Keratinocyte (primary cell): ENCODE data around the gene CLSTN2. TPM values are rescaled to one million over a fixed set of nuclear protein-coding genes. Genes with fewer than 3 reads are reported as not detected.

ENCODE experiments used
- DNase-seq: peaks from one replicate; pipeline ENCODE4 v3.0.0-alpha.2; 2011; ENCODE audit warnings: low read depth, missing footprints, low spot score
- FAIRE-seq: peaks from 2 replicates; lab custom pipeline; 2011; peaks lifted over from hg19 to GRCh38; lab: Jason Lieb, UNC
- H2AFZ ChIP-seq: 2 replicates; pipeline ENCODE4 v1.6.0; 2012; ENCODE audit warnings: low read length, control low read depth, inconsistent platforms; ENCODE audit not compliant: control insufficient read depth
- H3K27ac ChIP-seq: 2 replicates; pipeline ENCODE4 v1.5.1; 2011; ENCODE audit warnings: low read length; ENCODE audit not compliant: control insufficient read depth, insufficient read depth
- H3K27me3 ChIP-seq: 3 replicates; pipeline ENCODE4 v1.6.0; 2011; ENCODE audit warnings: low read length; ENCODE audit not compliant: control insufficient read depth, insufficient read depth; ENCODE audit errors: extremely low read depth
- H3K36me3 ChIP-seq, 2 experiments: 2 replicates in 1 of 2; 3 replicates in 1 of 2; pipeline ENCODE4 v1.5.1; 2011; ENCODE audit warnings: low read length in 2 of 2, mild to moderate bottlenecking in 1 of 2; ENCODE audit not compliant: control insufficient read depth in 2 of 2, insufficient read depth in 2 of 2; ENCODE audit errors: extremely low read depth in 1 of 2
- H3K4me1 ChIP-seq: 3 replicates; pipeline ENCODE4 v1.5.1; 2011; ENCODE audit warnings: low read length; ENCODE audit not compliant: control insufficient read depth, insufficient read depth; ENCODE audit errors: extremely low read depth
- H3K4me2 ChIP-seq: 3 replicates; pipeline ENCODE4 v1.6.0; 2011; ENCODE audit warnings: low read depth, low read length; ENCODE audit not compliant: control insufficient read depth, insufficient read depth; ENCODE audit errors: extremely low read depth
- H3K4me3 ChIP-seq, 3 experiments: fragments of 200-600 bp in 1 of 3; sonication (generic) in 1 of 3; 2 replicates in 2 of 3; 3 replicates in 1 of 3; pipeline ENCODE4 v1.5.1; 2011 to 2016; ENCODE audit warnings: low read length in 3 of 3, mild to moderate bottlenecking in 3 of 3, control low read depth in 2 of 3, inconsistent platforms in 1 of 3, low read depth in 1 of 3, mixed read lengths in 1 of 3, mixed run types in 1 of 3, moderate library complexity in 1 of 3; ENCODE audit not compliant: control insufficient read depth in 2 of 3, insufficient read depth in 2 of 3; ENCODE audit errors: extremely low read depth in 1 of 3
- H3K79me2 ChIP-seq: 2 replicates; pipeline ENCODE4 v1.6.0; 2012; ENCODE audit warnings: low read length; ENCODE audit not compliant: control insufficient read depth, insufficient read depth
- H3K9ac ChIP-seq: 3 replicates; pipeline ENCODE4 v1.6.0; 2011; ENCODE audit warnings: low read length; ENCODE audit not compliant: control insufficient read depth, insufficient read depth; ENCODE audit errors: extremely low read depth
- H3K9me1 ChIP-seq: 3 replicates; pipeline ENCODE4 v1.6.0; 2011; ENCODE audit warnings: low read length; ENCODE audit not compliant: control insufficient read depth, insufficient read depth; ENCODE audit errors: extremely low read depth
- H3K9me3 ChIP-seq: 2 replicates; pipeline ENCODE4 v1.5.1; 2012; ENCODE audit warnings: low read depth, low read length; ENCODE audit not compliant: control insufficient read depth
- H4K20me1 ChIP-seq: 3 replicates; pipeline ENCODE4 v1.6.0; 2011; ENCODE audit warnings: low read length; ENCODE audit not compliant: control insufficient read depth, insufficient read depth; ENCODE audit errors: extremely low read depth
- CTCF ChIP-seq, 3 experiments: IDR thresholded peaks in 1 of 3; conservative IDR thresholded peaks in 1 of 3; optimal IDR thresholded peaks in 1 of 3; 2 replicates in 2 of 3; 3 replicates in 1 of 3; pipeline versions ENCODE3 to v1.5.1; 2011; ENCODE audit warnings: low read length in 3 of 3, mild to moderate bottlenecking in 3 of 3, moderate library complexity in 2 of 3, control low read depth in 1 of 3, inconsistent platforms in 1 of 3; ENCODE audit not compliant: insufficient read depth in 2 of 3; ENCODE audit errors: extremely low read depth in 1 of 3
- EZH2 ChIP-seq: IDR thresholded peaks from one replicate; pipeline ENCODE4 v1.6.1; 2012; ENCODE audit warnings: inconsistent platforms, mild to moderate bottlenecking, low read length, moderate library complexity
- dilution Hi-C: fragments of 300-500 bp; cut with MboI; formaldehyde crosslinking; loops from one replicate; pipeline ENCODE4 v1.7.0; 2020; ENCODE audit warnings: low sequenced_read_pairs; ENCODE audit not compliant: extremely low pct_ligation_motif_present
- polyA plus RNA-seq, 5 experiments: library from polyadenylated mRNA; depleted of rRNA in 3 of 5; stranded (reverse) in 3 of 5; stranded (forward) in 1 of 5; unstranded in 1 of 5; fragments of >200 nt; gene quantifications; 1 replicate in 1 of 5; 2 replicates in 3 of 5; 3 replicates in 1 of 5; pipeline versions ENCODE4 v1.2.1 to v1.2.3, GENCODE V29; 2011 to 2012; ENCODE audit warnings: missing spikeins in 2 of 5, low read depth in 1 of 5, low replicate concordance in 1 of 5

Gene CLSTN2
- polyA plus RNA-seq, 1 donor (not counting 4 experiments of a cell fraction or from before 2014, with no cell fraction given): 0.09 TPM

GRCh38 chr3:140067487-140067886, 132.5 kb downstream of the CLSTN2 start:
- Histone ChIP-seq H3K9me3 (no peaks in the 10 kb centered on the region), H3K79me2 (no peaks in the 10 kb centered on the region), H3K9ac (no peak overlapping the region), H3K4me1 (no peaks in the 10 kb centered on the region), H3K9me1 (no peaks in the 10 kb centered on the region), H3K36me3 (no peaks in the 10 kb centered on the region), H3K4me3 (no peak overlapping the region), H3K27ac (no peak overlapping the region), H4K20me1 (no peaks in the 10 kb centered on the region), H3K27me3 (no peaks in the 10 kb centered on the region), H2AFZ (no peak overlapping the region), H3K4me2 (no peak overlapping the region)
- no peak for DNase-seq
- FAIRE-seq: no peak
- TF ChIP-seq CTCF (optimal IDR thresholded peaks at IDR 0.05 in 1 of 3, IDR thresholded peaks at IDR 0.05 in 1 of 3, conservative IDR thresholded peaks at IDR 0.05 in 1 of 3; ENCODE audit: extremely low read depth in 1 of 3, insufficient read depth in 2 of 3, low read length in 3 of 3): no peak
- TF ChIP-seq EZH2: no peak
- dilution Hi-C loops: no loop called here

- dilution Hi-C loops: no loop called here
- no peaks in the 10 kb centered on the region for H3K9me3 ChIP-seq
- H3K9me1 ChIP-seq: no peaks in the 10 kb centered on the region
- H3K27ac ChIP-seq: no peak overlapping the region
- no peaks in the 10 kb centered on the region for H3K36me3 ChIP-seq
- no peak overlapping the region for H2AFZ ChIP-seq
- no peaks in the 10 kb centered on the region for H3K4me1 ChIP-seq
- H3K9ac ChIP-seq: no peak overlapping the region
- no peaks in the 10 kb centered on the region for H3K79me2 ChIP-seq
- TF ChIP-seq CTCF (optimal IDR thresholded peaks at IDR 0.05 in 1 of 3, IDR thresholded peaks at IDR 0.05 in 1 of 3, conservative IDR thresholded peaks at IDR 0.05 in 1 of 3; ENCODE audit: extremely low read depth in 1 of 3, insufficient read depth in 2 of 3, low read length in 3 of 3) (no peak), EZH2 (no peak)
- no peak overlapping the region for H3K4me2 ChIP-seq
- DNase-seq (no peak), FAIRE-seq (no peak)
- H3K27me3 ChIP-seq: no peaks in the 10 kb centered on the region
- H3K4me3 ChIP-seq: no peak overlapping the region
- no peaks in the 10 kb centered on the region for H4K20me1 ChIP-seq
Measured at GRCh38 chr3:140068494-140069017, 133.6 kb downstream of the CLSTN2 start.
